ENCODE data around the gene QRSL1. TPM values are rescaled to one million over a fixed set of nuclear protein-coding genes. Genes with fewer than 3 reads are reported as not detected.

Gene QRSL1
- total RNA-seq, 1 donor from 2014 or later, result 18.4 TPM

GRCh38 chr6:106617857-106618256 lies 11.5 kb upstream of the QRSL1 start:
- Histone ChIP-seq H3K27me3 (ENCODE audit: control insufficient read depth, insufficient read depth, low read length) (no peaks in the 10 kb centered on the region), H3K4me3 (ENCODE audit: low read depth, low read length) (no peak overlapping the region), H3K36me3 (ENCODE audit: control insufficient read depth, insufficient read depth, low read length) (no peaks in the 10 kb centered on the region)
- DNase-seq (ENCODE audit: low read depth), result no peak
- no peak for TF ChIP-seq CTCF (IDR thresholded peaks at IDR 0.05; ENCODE audit: insufficient read depth, low read length, poor library complexity, severe bottlenecking)

- Histone ChIP-seq H3K27me3 (ENCODE audit: control insufficient read depth, insufficient read depth, low read length) (no peaks in the 10 kb centered on the region), H3K4me3 (ENCODE audit: low read depth, low read length) (no peak overlapping the region), H3K36me3 (ENCODE audit: control insufficient read depth, insufficient read depth, low read length) (no peaks in the 10 kb centered on the region)
- DNase-seq (ENCODE audit: low read depth), result no peak
- TF ChIP-seq CTCF (IDR thresholded peaks at IDR 0.05; ENCODE audit: insufficient read depth, low read length, poor library complexity, severe bottlenecking), result no peak
Measured at GRCh38 chr6:106618324-106618723, 11.1 kb upstream of the QRSL1 start.

- no peak for DNase-seq (ENCODE audit: low read depth)
- no peak for TF ChIP-seq CTCF (IDR thresholded peaks at IDR 0.05; ENCODE audit: insufficient read depth, low read length, poor library complexity, severe bottlenecking)
- no peaks in the 10 kb centered on the region for H3K36me3 ChIP-seq (ENCODE audit: control insufficient read depth, insufficient read depth, low read length)
Measured at GRCh38 chr6:106619223-106619622, 10.2 kb upstream of the QRSL1 start.

GRCh38 chr6:106620931-106621672 lies 8.3 kb upstream of the QRSL1 start:
- DNase-seq (ENCODE audit: low read depth), result no peak
- no peaks in the 10 kb centered on the region for H3K36me3 ChIP-seq (ENCODE audit: control insufficient read depth, insufficient read depth, low read length)
- no peak for TF ChIP-seq CTCF (IDR thresholded peaks at IDR 0.05; ENCODE audit: insufficient read depth, low read length, poor library complexity, severe bottlenecking)
- H3K4me3 ChIP-seq (ENCODE audit: low read depth, low read length), result no peak overlapping the region
- H3K27me3 ChIP-seq (ENCODE audit: control insufficient read depth, insufficient read depth, low read length), result no peaks in the 10 kb centered on the region

More at GRCh38 chr6:106619223-106619622, 10.2 kb upstream of the QRSL1 start:
- Histone ChIP-seq H3K27me3 (ENCODE audit: control insufficient read depth, insufficient read depth, low read length) (no peaks in the 10 kb centered on the region), H3K4me3 (ENCODE audit: low read depth, low read length) (no peak overlapping the region)

- Histone ChIP-seq H3K27me3 (ENCODE audit: control insufficient read depth, insufficient read depth, low read length) (no peaks in the 10 kb centered on the region), H3K36me3 (ENCODE audit: control insufficient read depth, insufficient read depth, low read length) (no peaks in the 10 kb centered on the region), H3K4me3 (ENCODE audit: low read depth, low read length) (no peak overlapping the region)
- TF ChIP-seq CTCF (IDR thresholded peaks at IDR 0.05; ENCODE audit: insufficient read depth, low read length, poor library complexity, severe bottlenecking), result no peak
- no peak for DNase-seq (ENCODE audit: low read depth)
Measured at GRCh38 chr6:106622412-106622811, 7.0 kb upstream of the QRSL1 start.

GRCh38 chr6:106623039-106623438 lies 6.3 kb upstream of the QRSL1 start:
- TF ChIP-seq CTCF (IDR thresholded peaks at IDR 0.05; ENCODE audit: insufficient read depth, low read length, poor library complexity, severe bottlenecking), result no peak
- H3K36me3 ChIP-seq (ENCODE audit: control insufficient read depth, insufficient read depth, low read length), result no peaks in the 10 kb centered on the region
- H3K4me3 ChIP-seq (ENCODE audit: low read depth, low read length), result no peak overlapping the region
- no peak for DNase-seq (ENCODE audit: low read depth)
- no peaks in the 10 kb centered on the region for H3K27me3 ChIP-seq (ENCODE audit: control insufficient read depth, insufficient read depth, low read length)

Measured in kidney epithelial cell (primary cell).